GM23338 (cell line): ENCODE measurements around the gene DVL1. TPM values are rescaled to one million over a fixed set of nuclear protein-coding genes. Genes with fewer than 3 reads are reported as not detected.

ENCODE experiments used
- ATAC-seq: fragments of 200-7000 bp; cut with Tn5 transposase; 3 replicates; pipeline ENCODE4 v1.9.1; 2020
- DNase-seq: peaks from one replicate; pipeline ENCODE4 v3.0.0-alpha.2; 2015; ENCODE audit warnings: low spot score
- H2AFZ ChIP-seq: fragments of 200-600 bp; sonication (generic); 2 replicates; pipeline ENCODE4 v1.8.0; 2016; ENCODE audit warnings: antibody characterized with exemption, mild to moderate bottlenecking, moderate library complexity
- H3F3A ChIP-seq: fragments of 200-600 bp; sonication (generic); replicated peaks from 2 replicates; pipeline ENCODE4 v1.8.0; 2017; ENCODE audit warnings: antibody characterized with exemption, mixed run types, low read depth
- H3K27ac ChIP-seq: fragments of 200-600 bp; sonication (generic); 2 replicates; pipeline ENCODE4 v1.6.1; 2016; ENCODE audit warnings: low read depth
- H3K27me3 ChIP-seq: fragments of 200-600 bp; sonication (generic); 2 replicates; pipeline ENCODE4 v1.8.0; 2016; ENCODE audit warnings: mild to moderate bottlenecking, mixed run types, moderate library complexity; ENCODE audit not compliant: insufficient read depth
- H3K36me3 ChIP-seq: fragments of 200-600 bp; sonication (generic); 2 replicates; pipeline ENCODE4 v1.8.0; 2016; ENCODE audit warnings: mild to moderate bottlenecking; ENCODE audit not compliant: insufficient read depth
- H3K4me1 ChIP-seq: fragments of 200-600 bp; sonication (generic); 2 replicates; pipeline ENCODE4 v1.8.0; 2016; ENCODE audit warnings: mild to moderate bottlenecking, moderate library complexity; ENCODE audit not compliant: insufficient read depth
- H3K4me2 ChIP-seq: fragments of 200-600 bp; sonication (generic); 2 replicates; pipeline ENCODE4 v1.7.1; 2017; ENCODE audit warnings: mixed run types
- H3K4me3 ChIP-seq: fragments of 200-600 bp; sonication (generic); 2 replicates; pipeline ENCODE4 v1.6.1; 2016; ENCODE audit warnings: mixed run types
- H3K79me2 ChIP-seq: fragments of 200-600 bp; sonication (generic); replicated peaks from 2 replicates; pipeline ENCODE4 v1.8.0; 2017; ENCODE audit warnings: mild to moderate bottlenecking; ENCODE audit not compliant: insufficient read depth
- H3K9me2 ChIP-seq: fragments of 200-600 bp; sonication (generic); 2 replicates; pipeline ENCODE4 v1.8.0; 2017; ENCODE audit not compliant: insufficient read depth
- H4K20me1 ChIP-seq: fragments of 200-600 bp; sonication (generic); replicated peaks from 2 replicates; pipeline ENCODE4 v1.8.0; 2017; ENCODE audit warnings: mild to moderate bottlenecking; ENCODE audit not compliant: insufficient read depth
- H3K27ac Mint-ChIP-seq: 2 replicates; pipeline ENCODE4 v1.8.0; 2020; ENCODE audit warnings: inconsistent platforms, mild to moderate bottlenecking, moderate library complexity, mixed read lengths
- H3K27me3 Mint-ChIP-seq: 3 replicates; pipeline ENCODE4 v1.8.0; 2022; ENCODE audit warnings: low read depth, mild to moderate bottlenecking, moderate library complexity, mixed read lengths, inconsistent platforms; ENCODE audit not compliant: insufficient read depth, poor library complexity
- H3K36me3 Mint-ChIP-seq: 3 replicates; pipeline ENCODE4 v1.8.0; 2021; ENCODE audit warnings: low read depth, mild to moderate bottlenecking, inconsistent platforms, moderate library complexity, mixed read lengths
- H3K4me1 Mint-ChIP-seq: 3 replicates; pipeline ENCODE4 v1.8.0; 2020; ENCODE audit warnings: mild to moderate bottlenecking, inconsistent platforms, mixed read lengths
- H3K4me3 Mint-ChIP-seq: 3 replicates; pipeline ENCODE4 v1.8.0; 2021; ENCODE audit warnings: moderate library complexity, mild to moderate bottlenecking, inconsistent platforms, mixed read lengths
- H3K9me3 Mint-ChIP-seq: 3 replicates; pipeline ENCODE4 v1.8.0; 2020; ENCODE audit warnings: moderate library complexity, mild to moderate bottlenecking, inconsistent platforms, mixed read lengths
- CREB1 ChIP-seq: fragments of 250-450 bp; sonication (Bioruptor Pico); IDR thresholded peaks from 2 replicates; pipeline ENCODE4 v1.5.0; 2020; ENCODE audit warnings: low read depth, mild to moderate bottlenecking, moderate library complexity
- ETS1 ChIP-seq: IDR thresholded peaks from 2 replicates; pipeline ENCODE4 v1.6.1; 2016; ENCODE audit warnings: antibody characterized with exemption
- EZH2 ChIP-seq: fragments of 200-600 bp; sonication (generic); IDR thresholded peaks from one replicate; pipeline ENCODE4 v1.8.0; 2017; ENCODE audit warnings: antibody characterized with exemption, mild to moderate bottlenecking, low read depth; ENCODE audit not compliant: unreplicated experiment
- EZH2phosphoT487 ChIP-seq: fragments of 200-600 bp; sonication (generic); IDR thresholded peaks from one replicate; pipeline ENCODE4 v1.8.1; 2018; ENCODE audit warnings: antibody characterized with exemption; ENCODE audit not compliant: unreplicated experiment
- JUNB ChIP-seq: IDR thresholded peaks from one replicate; pipeline ENCODE4 v1.6.1; 2016; ENCODE audit warnings: antibody characterized with exemption; ENCODE audit not compliant: unreplicated experiment
- NANOG ChIP-seq: IDR thresholded peaks from 2 replicates; pipeline ENCODE4 v1.6.1; 2016; ENCODE audit warnings: antibody characterized with exemption, borderline replicate concordance
- POLR2AphosphoS5 ChIP-seq: IDR thresholded peaks from 2 replicates; pipeline ENCODE4 v1.6.1; 2016; ENCODE audit warnings: antibody characterized with exemption, low read depth
- REST ChIP-seq: IDR thresholded peaks from one replicate; pipeline ENCODE4 v1.6.1; 2018; ENCODE audit warnings: antibody characterized with exemption; ENCODE audit not compliant: unreplicated experiment
- STAT1 ChIP-seq: IDR thresholded peaks from one replicate; pipeline ENCODE4 v1.6.1; 2016; ENCODE audit warnings: antibody characterized with exemption; ENCODE audit not compliant: unreplicated experiment
- ZNF114 ChIP-seq: fragments of 250-450 bp; sonication (Bioruptor Pico); IDR thresholded peaks from 2 replicates; pipeline ENCODE4 v1.5.0; 2020; ENCODE audit warnings: mild to moderate bottlenecking, moderate library complexity
- ZNF331 ChIP-seq: fragments of 250-450 bp; sonication (Bioruptor Pico); IDR thresholded peaks from 2 replicates; pipeline ENCODE4 v1.5.0; 2020; ENCODE audit warnings: low read depth, mild to moderate bottlenecking, moderate library complexity
- polyA plus RNA-seq: library from polyadenylated mRNA; unstranded; fragments of >200 nt; fragmentation: Nextera tagmentation; extraction: Ambion mirVana; gene quantifications from 2 replicates; pipeline ENCODE4 v1.2.1, GENCODE V29; 2016
- total RNA-seq: library from RNA; depleted of rRNA; stranded (reverse); fragments of >200 nt; shearing (Covaris generic); gene quantifications from 2 replicates; pipeline ENCODE4 v1.2.3, GENCODE V29; 2014
- TF ChIP-seq, protein P1 (sequence below), 2 experiments: fragments of 200-600 bp in 1 of 2; sonication (generic) in 1 of 2; conservative IDR thresholded peaks; 2 replicates each; pipeline versions ENCODE4 v1.5.1 to v1.6.1; 2016 to 2017; ENCODE audit warnings: antibody characterized with exemption in 2 of 2, low read depth in 2 of 2, mild to moderate bottlenecking in 2 of 2, moderate library complexity in 1 of 2
- TF ChIP-seq, protein P2 (sequence below): fragments of 250-450 bp; sonication (Bioruptor Pico); IDR thresholded peaks from 2 replicates; pipeline ENCODE4 v1.5.0; 2020; ENCODE audit warnings: mild to moderate bottlenecking, moderate library complexity

Gene DVL1
- total and polyA plus RNA-seq, 2 experiments from 2014 or later: 13.5 to 69.7 TPM

- Mint-ChIP-seq H3K9me3 (no peaks in the 10 kb centered on the region; the same call in 2 of the 3 replicates), H3K36me3 (peaks cover 90% of the 10 kb centered on the region), H3K4me1 (no peaks in the 10 kb centered on the region), H3K27me3 (peaks cover 6% of the 10 kb centered on the region), H3K27ac (no peak overlapping the region), H3K4me3 (no peak overlapping the region)
- Histone ChIP-seq H3K4me1 (no peaks in the 10 kb centered on the region), H3K79me2 (peaks cover 11% of the 10 kb centered on the region; the same call in 1 of the 2 replicates), H3K4me3 (no peak overlapping the region), H3K27me3 (no peaks in the 10 kb centered on the region), H3F3A (peaks cover 37% of the 10 kb centered on the region), H2AFZ (no peak overlapping the region), H3K4me2 (no peak overlapping the region), H4K20me1 (peaks cover 12% of the 10 kb centered on the region; the same call in 1 of the 2 replicates), H3K36me3 (peaks cover 65% of the 10 kb centered on the region), H3K9me2 (no peaks in the 10 kb centered on the region), H3K27ac (no peak overlapping the region)
- ATAC-seq: no peak
- no peak for TF ChIP-seq NANOG
- no peak for TF ChIP-seq ZNF114 (CRISPR knock-in tag)
- TF ChIP-seq, protein P1, sequence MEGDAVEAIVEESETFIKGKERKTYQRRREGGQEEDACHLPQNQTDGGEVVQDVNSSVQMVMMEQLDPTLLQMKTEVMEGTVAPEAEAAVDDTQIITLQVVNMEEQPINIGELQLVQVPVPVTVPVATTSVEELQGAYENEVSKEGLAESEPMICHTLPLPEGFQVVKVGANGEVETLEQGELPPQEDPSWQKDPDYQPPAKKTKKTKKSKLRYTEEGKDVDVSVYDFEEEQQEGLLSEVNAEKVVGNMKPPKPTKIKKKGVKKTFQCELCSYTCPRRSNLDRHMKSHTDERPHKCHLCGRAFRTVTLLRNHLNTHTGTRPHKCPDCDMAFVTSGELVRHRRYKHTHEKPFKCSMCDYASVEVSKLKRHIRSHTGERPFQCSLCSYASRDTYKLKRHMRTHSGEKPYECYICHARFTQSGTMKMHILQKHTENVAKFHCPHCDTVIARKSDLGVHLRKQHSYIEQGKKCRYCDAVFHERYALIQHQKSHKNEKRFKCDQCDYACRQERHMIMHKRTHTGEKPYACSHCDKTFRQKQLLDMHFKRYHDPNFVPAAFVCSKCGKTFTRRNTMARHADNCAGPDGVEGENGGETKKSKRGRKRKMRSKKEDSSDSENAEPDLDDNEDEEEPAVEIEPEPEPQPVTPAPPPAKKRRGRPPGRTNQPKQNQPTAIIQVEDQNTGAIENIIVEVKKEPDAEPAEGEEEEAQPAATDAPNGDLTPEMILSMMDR (conservative IDR thresholded peaks at IDR 0.05; ENCODE audit: low read depth in 2 of 2): no peak
- TF ChIP-seq STAT1: no peak
- TF ChIP-seq REST: no peak
- TF ChIP-seq POLR2AphosphoS5: no peak
- TF ChIP-seq, protein P2, sequence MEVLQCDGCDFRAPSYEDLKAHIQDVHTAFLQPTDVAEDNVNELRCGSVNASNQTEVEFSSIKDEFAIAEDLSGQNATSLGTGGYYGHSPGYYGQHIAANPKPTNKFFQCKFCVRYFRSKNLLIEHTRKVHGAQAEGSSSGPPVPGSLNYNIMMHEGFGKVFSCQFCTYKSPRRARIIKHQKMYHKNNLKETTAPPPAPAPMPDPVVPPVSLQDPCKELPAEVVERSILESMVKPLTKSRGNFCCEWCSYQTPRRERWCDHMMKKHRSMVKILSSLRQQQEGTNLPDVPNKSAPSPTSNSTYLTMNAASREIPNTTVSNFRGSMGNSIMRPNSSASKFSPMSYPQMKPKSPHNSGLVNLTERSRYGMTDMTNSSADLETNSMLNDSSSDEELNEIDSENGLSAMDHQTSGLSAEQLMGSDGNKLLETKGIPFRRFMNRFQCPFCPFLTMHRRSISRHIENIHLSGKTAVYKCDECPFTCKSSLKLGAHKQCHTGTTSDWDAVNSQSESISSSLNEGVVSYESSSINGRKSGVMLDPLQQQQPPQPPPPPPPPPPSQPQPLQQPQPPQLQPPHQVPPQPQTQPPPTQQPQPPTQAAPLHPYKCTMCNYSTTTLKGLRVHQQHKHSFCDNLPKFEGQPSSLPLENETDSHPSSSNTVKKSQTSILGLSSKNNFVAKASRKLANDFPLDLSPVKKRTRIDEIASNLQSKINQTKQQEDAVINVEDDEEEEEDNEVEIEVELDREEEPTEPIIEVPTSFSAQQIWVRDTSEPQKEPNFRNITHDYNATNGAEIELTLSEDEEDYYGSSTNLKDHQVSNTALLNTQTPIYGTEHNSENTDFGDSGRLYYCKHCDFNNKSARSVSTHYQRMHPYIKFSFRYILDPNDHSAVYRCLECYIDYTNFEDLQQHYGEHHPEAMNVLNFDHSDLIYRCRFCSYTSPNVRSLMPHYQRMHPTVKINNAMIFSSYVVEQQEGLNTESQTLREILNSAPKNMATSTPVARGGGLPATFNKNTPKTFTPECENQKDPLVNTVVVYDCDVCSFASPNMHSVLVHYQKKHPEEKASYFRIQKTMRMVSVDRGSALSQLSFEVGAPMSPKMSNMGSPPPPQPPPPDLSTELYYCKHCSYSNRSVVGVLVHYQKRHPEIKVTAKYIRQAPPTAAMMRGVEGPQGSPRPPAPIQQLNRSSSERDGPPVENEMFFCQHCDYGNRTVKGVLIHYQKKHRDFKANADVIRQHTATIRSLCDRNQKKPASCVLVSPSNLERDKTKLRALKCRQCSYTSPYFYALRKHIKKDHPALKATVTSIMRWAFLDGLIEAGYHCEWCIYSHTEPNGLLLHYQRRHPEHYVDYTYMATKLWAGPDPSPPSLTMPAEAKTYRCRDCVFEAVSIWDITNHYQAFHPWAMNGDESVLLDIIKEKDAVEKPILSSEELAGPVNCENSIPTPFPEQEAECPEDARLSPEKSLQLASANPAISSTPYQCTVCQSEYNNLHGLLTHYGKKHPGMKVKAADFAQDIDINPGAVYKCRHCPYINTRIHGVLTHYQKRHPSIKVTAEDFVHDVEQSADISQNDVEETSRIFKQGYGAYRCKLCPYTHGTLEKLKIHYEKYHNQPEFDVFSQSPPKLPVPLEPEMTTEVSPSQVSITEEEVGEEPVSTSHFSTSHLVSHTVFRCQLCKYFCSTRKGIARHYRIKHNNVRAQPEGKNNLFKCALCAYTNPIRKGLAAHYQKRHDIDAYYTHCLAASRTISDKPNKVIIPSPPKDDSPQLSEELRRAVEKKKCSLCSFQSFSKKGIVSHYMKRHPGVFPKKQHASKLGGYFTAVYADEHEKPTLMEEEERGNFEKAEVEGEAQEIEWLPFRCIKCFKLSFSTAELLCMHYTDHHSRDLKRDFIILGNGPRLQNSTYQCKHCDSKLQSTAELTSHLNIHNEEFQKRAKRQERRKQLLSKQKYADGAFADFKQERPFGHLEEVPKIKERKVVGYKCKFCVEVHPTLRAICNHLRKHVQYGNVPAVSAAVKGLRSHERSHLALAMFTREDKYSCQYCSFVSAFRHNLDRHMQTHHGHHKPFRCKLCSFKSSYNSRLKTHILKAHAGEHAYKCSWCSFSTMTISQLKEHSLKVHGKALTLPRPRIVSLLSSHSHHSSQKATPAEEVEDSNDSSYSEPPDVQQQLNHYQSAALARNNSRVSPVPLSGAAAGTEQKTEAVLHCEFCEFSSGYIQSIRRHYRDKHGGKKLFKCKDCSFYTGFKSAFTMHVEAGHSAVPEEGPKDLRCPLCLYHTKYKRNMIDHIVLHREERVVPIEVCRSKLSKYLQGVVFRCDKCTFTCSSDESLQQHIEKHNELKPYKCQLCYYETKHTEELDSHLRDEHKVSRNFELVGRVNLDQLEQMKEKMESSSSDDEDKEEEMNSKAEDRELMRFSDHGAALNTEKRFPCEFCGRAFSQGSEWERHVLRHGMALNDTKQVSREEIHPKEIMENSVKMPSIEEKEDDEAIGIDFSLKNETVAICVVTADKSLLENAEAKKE (CRISPR knock-in tag): no peak
- no peak for TF ChIP-seq CREB1 (CRISPR knock-in tag)
- TF ChIP-seq EZH2: no peak
- no peak for TF ChIP-seq ETS1
- TF ChIP-seq JUNB: no peak
- TF ChIP-seq ZNF331: no peak
- no peak for TF ChIP-seq EZH2phosphoT487
- no peak for DNase-seq
Observed at GRCh38 chr1:1388078-1388472, 38.9 kb upstream of the DVL1 start.
